Breast epithelium (tissue), 4 donors: ENCODE results near the gene ASNSD1. TPM values are rescaled to one million over a fixed set of nuclear protein-coding genes. Genes with fewer than 3 reads are reported as not detected.

Source experiments
- DNase-seq, 2 donors: peaks; one replicate each; pipeline ENCODE4 v3.0.0-alpha.2; 2019; ENCODE audit warnings: low spot score in 2 of 2
- H3K27ac ChIP-seq, 2 donors: fragments of 200-600 bp; sonication (generic) in 1 of 2; one replicate each; pipeline ENCODE4 v1.5.1; 2016 to 2019; ENCODE audit warnings: mild to moderate bottlenecking in 1 of 2
- H3K27me3 ChIP-seq, 2 donors: fragments of 200-600 bp; sonication (generic) in 1 of 2; one replicate each; pipeline versions ENCODE4 v1.5.1 to v1.6.0; 2017 to 2019; ENCODE audit warnings: control low read depth in 1 of 2, mild to moderate bottlenecking in 1 of 2
- H3K36me3 ChIP-seq: fragments of 200-600 bp; one replicate; pipeline ENCODE4 v1.5.1; 2019
- H3K4me1 ChIP-seq, 2 donors: fragments of 200-600 bp; sonication (generic); one replicate each; pipeline ENCODE4 v1.5.1; 2016 to 2019; ENCODE audit warnings: control low read depth in 1 of 2
- H3K4me3 ChIP-seq, 3 donors: fragments of 200-600 bp; sonication (generic); 1 replicate in 2 of 3; 2 replicates in 1 of 3; pipeline ENCODE4 v1.5.1; 2016 to 2019; ENCODE audit warnings: mild to moderate bottlenecking in 3 of 3, moderate library complexity in 2 of 3
- H3K9me3 ChIP-seq, 2 donors: fragments of 200-600 bp; sonication (generic) in 1 of 2; one replicate each; pipeline ENCODE4 v1.5.1; 2016 to 2019; ENCODE audit warnings: control low read depth in 1 of 2
- POLR2A ChIP-seq: fragments of 450-650 bp; IDR thresholded peaks from one replicate; pipeline ENCODE4 v1.6.1; 2016; ENCODE audit warnings: antibody characterized with exemption, mild to moderate bottlenecking, moderate library complexity
- POLR2AphosphoS5 ChIP-seq, 3 donors: sonication (generic); formaldehyde crosslinking; IDR thresholded peaks; one replicate each; pipeline ENCODE4 v1.6.1; 2017; ENCODE audit warnings: antibody characterized with exemption in 3 of 3
- intact Hi-C: fragments of 100-400 bp; cut with DNase I; formaldehyde crosslinking; loops from one replicate; pipeline ENCODE4 v1.15.1; 2023; ENCODE audit warnings: low total_unique reads
- total RNA-seq, 3 donors: library from RNA; depleted of rRNA; stranded (reverse); fragments of >200 nt; gene quantifications; one replicate each; pipeline ENCODE4 v1.1.0, GENCODE V29; 2016
- TF ChIP-seq, protein P1 (sequence below), 3 donors: fragments of 450-650 bp; IDR thresholded peaks; one replicate each; pipeline ENCODE4 v1.5.1; 2016 to 2017; ENCODE audit warnings: antibody characterized with exemption in 3 of 3, mild to moderate bottlenecking in 3 of 3, moderate library complexity in 3 of 3

Gene ASNSD1
- total RNA-seq = 10 to 100 TPM; 48.0 to 65.6 (median 54.7) TPM

GRCh38 chr2:189661148-189661956, at the start of gene ASNSD1:
Gene ASNSD1, plus strand, starts transcription at chr2:189661459. Its CDS starts 4,674 bp downstream, at chr2:189666133.
- Histone ChIP-seq H3K36me3 (no peaks in the 10 kb centered on the region), H3K4me1 (peaks cover 0 to 6% of the 10 kb centered on the region in 2 donors), H3K27ac (peak within 1 kb of the TSS; percentile 93 to 96), H3K27me3 (no peaks in the 10 kb centered on the region), H3K9me3 (no peaks in the 10 kb centered on the region), H3K4me3 (peak within 1 kb of the TSS; percentile 75 to 96 (median 93))
- TF ChIP-seq POLR2AphosphoS5 (IDR thresholded peaks at IDR 0.05) = peak; percentile 86 to 97 (median 91)
- TF ChIP-seq, protein P1, sequence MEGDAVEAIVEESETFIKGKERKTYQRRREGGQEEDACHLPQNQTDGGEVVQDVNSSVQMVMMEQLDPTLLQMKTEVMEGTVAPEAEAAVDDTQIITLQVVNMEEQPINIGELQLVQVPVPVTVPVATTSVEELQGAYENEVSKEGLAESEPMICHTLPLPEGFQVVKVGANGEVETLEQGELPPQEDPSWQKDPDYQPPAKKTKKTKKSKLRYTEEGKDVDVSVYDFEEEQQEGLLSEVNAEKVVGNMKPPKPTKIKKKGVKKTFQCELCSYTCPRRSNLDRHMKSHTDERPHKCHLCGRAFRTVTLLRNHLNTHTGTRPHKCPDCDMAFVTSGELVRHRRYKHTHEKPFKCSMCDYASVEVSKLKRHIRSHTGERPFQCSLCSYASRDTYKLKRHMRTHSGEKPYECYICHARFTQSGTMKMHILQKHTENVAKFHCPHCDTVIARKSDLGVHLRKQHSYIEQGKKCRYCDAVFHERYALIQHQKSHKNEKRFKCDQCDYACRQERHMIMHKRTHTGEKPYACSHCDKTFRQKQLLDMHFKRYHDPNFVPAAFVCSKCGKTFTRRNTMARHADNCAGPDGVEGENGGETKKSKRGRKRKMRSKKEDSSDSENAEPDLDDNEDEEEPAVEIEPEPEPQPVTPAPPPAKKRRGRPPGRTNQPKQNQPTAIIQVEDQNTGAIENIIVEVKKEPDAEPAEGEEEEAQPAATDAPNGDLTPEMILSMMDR (IDR thresholded peaks at IDR 0.05) = peak; percentile 94 to 100 (median 99)
- TF ChIP-seq POLR2A = peak; percentile 89
- intact Hi-C loops = no loop called here
- peak; percentile 97 to 99 for DNase-seq

- peak overlapping the region; percentile 13 to 25 (median 25) for H3K4me3 ChIP-seq
- H3K36me3 ChIP-seq = no peaks in the 10 kb centered on the region
- no peak for TF ChIP-seq POLR2AphosphoS5 (IDR thresholded peaks at IDR 0.05)
- TF ChIP-seq POLR2A = no peak
- TF ChIP-seq, protein P1 (IDR thresholded peaks at IDR 0.05) = no peak
- H3K9me3 ChIP-seq = no peaks in the 10 kb centered on the region
- no peaks in the 10 kb centered on the region for H3K27me3 ChIP-seq
- H3K27ac ChIP-seq = no peak overlapping the region
- no peaks in the 10 kb centered on the region for H3K4me1 ChIP-seq
- intact Hi-C loops = no loop called here
- no peak for DNase-seq
Observed at GRCh38 chr2:189613077-189613636, 48.1 kb upstream of the ASNSD1 start.

- no peaks in the 10 kb centered on the region for H3K4me1 ChIP-seq
- H3K4me3 ChIP-seq = no peak overlapping the region
- H3K27me3 ChIP-seq = no peaks in the 10 kb centered on the region
- no peak overlapping the region for H3K27ac ChIP-seq
- DNase-seq = no peak
- H3K36me3 ChIP-seq = no peaks in the 10 kb centered on the region
- TF ChIP-seq, protein P1 (IDR thresholded peaks at IDR 0.05) = no peak
- TF ChIP-seq POLR2A (no peak), POLR2AphosphoS5 (IDR thresholded peaks at IDR 0.05) (no peak)
- no peaks in the 10 kb centered on the region for H3K9me3 ChIP-seq
- intact Hi-C loops = no loop called here
Observed at GRCh38 chr2:189613650-189614420, 47.4 kb upstream of the ASNSD1 start.

- no peak for DNase-seq
- H3K4me1 ChIP-seq = no peaks in the 10 kb centered on the region
- H3K36me3 ChIP-seq = no peaks in the 10 kb centered on the region
- intact Hi-C loops = no loop called here
- H3K27me3 ChIP-seq = no peaks in the 10 kb centered on the region
- H3K9me3 ChIP-seq = no peaks in the 10 kb centered on the region
- TF ChIP-seq POLR2AphosphoS5 (IDR thresholded peaks at IDR 0.05) (no peak), POLR2A (no peak)
- TF ChIP-seq, protein P1 (IDR thresholded peaks at IDR 0.05) = no peak
- H3K27ac ChIP-seq = no peak overlapping the region
- no peak overlapping the region for H3K4me3 ChIP-seq
Observed at GRCh38 chr2:189614585-189614984, 46.7 kb upstream of the ASNSD1 start.
